Measurements from ENCODE around the gene GPATCH2.
"Not testable (repeated sequence)": the region's sequence is repeated elsewhere in the genome, so short reads cannot be mapped to it uniquely, and the experiment has no call there.

GPATCH2 gene

DNA sequence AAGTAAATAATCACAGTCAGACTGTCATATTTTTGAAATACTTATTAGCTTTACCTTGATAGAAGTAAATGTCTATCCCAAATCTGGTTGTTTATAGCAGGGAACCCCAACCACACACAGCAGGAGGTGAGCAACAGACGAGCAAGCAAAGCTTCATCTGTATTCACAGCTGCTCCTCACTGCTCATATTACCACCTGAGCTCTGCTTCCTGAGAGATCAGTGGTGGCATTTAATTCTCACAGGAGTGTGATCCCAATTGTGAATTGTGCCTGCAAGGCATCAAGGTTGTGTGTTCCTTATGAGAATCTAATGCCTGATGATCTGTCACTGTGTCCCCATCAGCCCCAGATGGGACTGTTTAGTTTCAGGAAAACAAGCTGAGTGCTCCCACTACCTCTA, 104.3 kb downstream of the GPATCH2 start:
- in situ Hi-C loops (cut with MboI; ENCODE audit: low sequenced_read_pairs), result no loop called here

DNA sequence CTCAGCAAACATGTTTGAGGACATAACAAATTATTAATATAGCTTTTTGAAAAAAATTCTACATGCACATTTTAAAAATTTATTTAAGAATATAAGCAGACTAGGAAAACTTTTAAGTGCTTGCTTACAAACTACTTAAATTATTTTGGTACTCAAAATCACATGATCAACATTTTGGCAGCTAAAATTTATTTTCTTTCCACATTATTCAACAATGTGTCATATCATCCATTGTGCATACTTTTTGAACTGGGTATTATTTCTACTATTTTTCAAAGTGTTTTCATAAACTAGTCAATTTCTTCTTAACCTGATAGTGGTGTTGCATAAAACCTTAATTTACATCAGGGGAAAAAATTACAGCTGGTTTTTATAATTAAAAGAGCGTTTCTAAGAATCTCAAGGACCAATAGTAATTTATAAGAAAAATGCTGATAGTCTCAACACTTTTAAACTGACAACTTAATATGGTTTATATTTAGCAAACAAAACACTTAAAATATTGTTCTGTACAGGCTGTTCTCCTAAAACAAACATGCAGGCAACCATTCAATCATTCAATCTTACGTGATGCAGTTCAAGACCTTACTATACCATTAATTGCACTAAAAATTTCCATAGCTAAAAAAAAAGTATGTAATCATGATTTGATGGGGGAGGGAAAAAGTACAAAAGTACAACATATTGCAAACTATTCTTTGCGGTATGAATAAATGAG, 105.0 kb downstream of the GPATCH2 start:
- in situ Hi-C loops (cut with MboI; ENCODE audit: low sequenced_read_pairs), result no loop called here

DNA sequence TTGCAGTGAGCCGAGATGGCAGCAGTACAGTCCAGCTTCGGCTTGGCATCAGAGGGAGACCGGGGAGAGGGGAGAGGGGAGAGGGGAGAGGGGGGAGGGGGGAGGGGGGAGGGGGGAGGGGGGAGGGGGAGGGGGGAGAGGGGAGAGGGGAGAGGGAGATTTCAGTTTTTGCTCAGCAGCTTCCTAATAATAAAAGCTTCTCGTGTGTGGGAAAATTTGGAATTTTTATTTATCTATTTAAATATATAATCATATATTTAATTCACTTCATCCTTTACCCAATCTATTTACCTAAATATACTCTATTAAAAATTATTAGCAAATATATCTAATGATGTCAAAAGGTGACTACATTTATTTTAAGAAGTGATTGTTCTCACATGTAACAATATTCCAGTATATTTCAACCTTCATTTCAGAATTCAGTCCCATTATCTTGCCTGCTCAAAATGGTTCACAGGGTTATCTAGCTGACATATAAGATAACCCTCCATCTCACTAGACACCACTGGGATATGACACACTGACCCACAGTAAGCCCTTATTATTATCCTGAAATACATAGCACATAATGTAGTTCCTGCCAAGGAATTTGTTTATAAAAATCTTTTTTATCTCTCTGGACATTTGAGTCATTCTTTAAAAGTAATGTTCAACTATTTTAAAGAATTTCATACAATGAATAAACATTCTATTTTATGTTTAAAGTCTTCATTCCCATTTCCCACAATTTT, 105.9 kb downstream of the GPATCH2 start:
- in situ Hi-C loops (cut with MboI; ENCODE audit: low sequenced_read_pairs), result no loop called here

DNA sequence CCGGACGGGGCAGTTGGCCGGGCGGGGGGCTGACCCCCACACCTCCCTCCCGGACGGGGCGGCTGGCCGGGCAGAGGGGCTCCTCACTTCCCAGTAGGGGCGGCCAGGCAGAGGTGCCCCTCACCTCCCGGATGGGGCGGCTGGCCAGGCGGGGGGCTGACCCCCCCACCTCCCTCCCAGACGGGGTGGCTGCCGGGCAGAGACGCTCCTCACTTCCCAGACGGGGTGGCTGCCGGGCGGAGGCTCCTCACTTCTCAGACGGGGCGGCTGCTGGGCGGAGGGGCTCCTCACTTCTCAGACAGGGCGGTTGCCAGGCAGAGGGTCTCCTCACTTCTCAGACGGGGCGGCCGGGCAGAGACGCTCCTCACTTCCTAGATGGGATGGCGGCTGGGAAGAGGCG, 107.0 kb downstream of the GPATCH2 start:
- in situ Hi-C loops (cut with MboI; ENCODE audit: low sequenced_read_pairs), result not testable (repeated sequence)

DNA sequence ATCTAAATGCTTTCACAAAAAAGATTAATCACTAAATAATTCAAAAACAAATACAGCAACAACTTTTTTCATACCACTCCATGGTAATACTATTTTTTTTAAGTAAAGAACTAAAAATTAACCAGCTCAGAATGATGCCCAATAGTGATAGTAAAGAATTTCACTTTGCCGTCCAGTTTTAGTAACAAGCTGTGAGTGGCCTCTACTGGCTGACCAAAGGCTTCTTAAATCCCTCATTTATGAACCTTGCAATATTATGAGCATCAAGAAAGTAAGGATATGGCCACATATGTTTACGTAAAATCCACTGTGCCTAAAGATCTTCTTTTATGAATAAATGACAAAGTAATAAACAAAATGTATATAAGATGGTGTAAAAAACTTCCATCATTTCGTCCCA, 108.6 kb downstream of the GPATCH2 start:
- in situ Hi-C loops (cut with MboI; ENCODE audit: low sequenced_read_pairs), result no loop called here

DNA sequence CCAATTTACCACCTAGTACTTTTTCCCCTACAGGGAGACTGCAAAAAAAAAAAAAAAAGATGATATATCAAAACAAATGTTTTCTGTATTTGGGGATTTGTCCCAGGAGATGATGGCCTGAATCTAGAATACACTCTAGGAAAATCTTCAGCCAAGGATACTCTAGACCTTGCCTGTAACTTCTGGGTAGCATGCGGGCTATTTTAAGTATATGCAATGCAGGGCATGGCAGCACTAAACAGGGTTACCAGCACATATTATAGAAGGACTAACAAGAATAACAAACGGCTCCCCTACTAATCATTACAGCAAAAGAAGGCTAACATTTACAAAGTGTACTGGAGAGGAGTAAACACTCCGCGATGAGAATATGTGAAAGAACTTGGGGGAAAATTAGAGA, 109.6 kb downstream of the GPATCH2 start:
- in situ Hi-C loops (cut with MboI; ENCODE audit: low sequenced_read_pairs), result no loop called here

DNA sequence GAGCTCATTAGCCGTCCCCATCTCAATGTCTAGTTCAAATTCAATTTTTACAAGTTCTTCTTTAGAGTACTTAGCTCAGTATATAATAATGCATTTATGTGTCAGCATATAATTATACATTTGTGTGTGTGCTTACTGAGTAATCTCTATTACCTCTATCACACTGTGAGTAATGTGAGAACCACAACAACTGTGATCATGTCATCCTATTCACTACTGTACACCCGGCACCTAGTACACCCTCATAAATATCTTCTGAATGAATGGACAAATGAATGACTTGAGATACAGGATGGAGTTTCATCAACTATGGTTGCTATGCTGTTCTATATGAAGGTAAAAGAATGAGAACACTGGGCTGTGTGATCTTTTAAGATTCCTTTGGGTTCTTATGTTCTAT, 124.0 kb downstream of the GPATCH2 start:
- in situ Hi-C loops (cut with MboI; ENCODE audit: low sequenced_read_pairs), result no loop called here

DNA sequence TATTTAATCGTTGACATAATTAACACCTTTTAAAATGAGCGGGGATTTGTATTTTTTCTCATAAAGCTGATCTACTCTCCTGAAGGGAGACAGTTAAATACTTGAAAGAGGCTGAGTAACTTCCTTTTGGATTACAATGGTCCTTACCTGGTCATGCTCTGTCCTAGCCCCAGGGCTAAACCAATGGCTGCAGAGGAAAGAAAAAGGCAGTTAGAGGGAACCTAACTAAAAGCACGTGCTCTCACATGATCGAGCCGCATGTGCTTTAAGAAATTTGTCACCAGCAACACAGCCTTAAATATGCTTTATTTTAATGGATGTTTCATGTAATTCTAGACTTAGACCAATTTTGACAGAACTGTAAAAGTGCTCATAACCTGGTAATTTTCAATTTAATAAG, 132.7 kb downstream of the GPATCH2 start:
- in situ Hi-C loops (cut with MboI; ENCODE audit: low sequenced_read_pairs), result no loop called here

DNA sequence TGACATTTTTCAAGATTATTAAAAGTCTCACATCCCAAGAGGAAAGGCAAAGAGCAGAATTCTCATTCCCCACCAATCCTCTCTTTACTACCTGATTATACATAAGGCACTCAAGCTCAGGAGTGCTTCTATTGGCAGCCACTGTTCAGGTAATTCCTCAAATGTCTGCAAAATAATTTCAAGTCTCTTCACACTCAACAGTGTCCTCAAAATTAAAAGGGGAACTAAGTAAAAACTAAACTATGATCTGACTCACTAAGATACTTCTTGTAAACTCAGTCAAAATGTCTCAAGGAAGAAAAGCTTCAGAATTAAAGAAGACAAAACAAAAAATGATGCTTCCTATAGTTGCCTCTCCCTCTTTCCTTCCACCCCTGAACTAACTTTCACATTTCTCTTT, 135.6 kb downstream of the GPATCH2 start:
- in situ Hi-C loops (cut with MboI; ENCODE audit: low sequenced_read_pairs), result no loop called here

DNA sequence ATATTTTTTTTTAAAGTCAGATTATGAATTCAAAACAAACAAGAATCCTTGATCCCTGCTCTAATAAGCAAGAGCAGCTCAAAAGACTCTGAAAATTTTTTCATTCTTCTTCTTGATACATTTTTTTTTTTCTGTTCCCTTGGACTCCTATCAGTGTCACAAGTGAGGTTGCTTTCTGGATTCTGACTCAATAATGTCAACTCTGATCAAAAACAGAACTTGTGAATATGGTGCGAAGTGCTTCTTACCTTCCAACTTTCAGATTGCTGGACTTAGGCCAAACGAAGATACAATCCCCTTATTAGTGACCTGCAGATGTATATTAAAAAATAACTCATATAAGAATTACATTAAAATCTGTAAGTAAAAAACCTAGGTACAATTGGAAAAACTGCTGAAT, 136.1 kb downstream of the GPATCH2 start:
- in situ Hi-C loops (cut with MboI; ENCODE audit: low sequenced_read_pairs), result no loop called here

DNA sequence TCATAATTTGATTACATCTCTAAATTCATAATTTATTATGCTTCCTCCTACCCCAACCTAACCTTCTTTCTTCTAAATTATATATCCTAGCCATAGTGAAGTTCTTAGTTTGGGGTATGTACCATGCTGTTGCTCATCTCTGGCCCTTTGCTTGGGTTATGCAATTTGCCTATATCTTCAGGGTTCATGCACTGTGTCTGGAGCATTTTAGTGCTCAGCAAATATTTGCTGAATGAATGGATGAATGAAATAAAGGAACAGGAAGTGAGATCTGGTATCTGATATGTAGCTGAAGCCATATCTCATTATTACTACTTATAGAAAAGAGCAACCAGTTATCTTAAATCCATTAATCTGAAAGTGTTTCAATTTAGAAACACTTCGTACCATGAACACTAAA, 137.6 kb downstream of the GPATCH2 start:
- in situ Hi-C loops (cut with MboI; ENCODE audit: low sequenced_read_pairs), result no loop called here

DNA sequence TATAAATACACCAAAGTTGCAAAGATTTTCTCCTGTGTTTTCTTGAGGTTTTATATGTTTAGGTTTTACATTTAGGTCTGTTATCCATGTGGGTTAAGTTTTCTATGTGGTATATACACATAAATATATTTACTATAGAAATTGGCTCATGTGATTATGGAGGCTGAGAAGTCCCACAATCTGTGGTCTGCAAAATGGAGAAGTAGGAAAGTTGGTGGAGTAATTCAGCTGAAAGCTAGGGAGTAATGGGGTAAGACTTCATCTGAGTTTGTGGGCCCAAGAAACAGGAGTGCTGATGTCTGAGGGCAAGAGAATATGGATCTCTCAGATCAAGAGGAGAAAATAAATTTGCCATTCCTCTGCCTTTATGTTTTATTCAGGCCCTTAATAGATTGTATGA, 146.0 kb downstream of the GPATCH2 start:
- in situ Hi-C loops (cut with MboI; ENCODE audit: low sequenced_read_pairs), result no loop called here

DNA sequence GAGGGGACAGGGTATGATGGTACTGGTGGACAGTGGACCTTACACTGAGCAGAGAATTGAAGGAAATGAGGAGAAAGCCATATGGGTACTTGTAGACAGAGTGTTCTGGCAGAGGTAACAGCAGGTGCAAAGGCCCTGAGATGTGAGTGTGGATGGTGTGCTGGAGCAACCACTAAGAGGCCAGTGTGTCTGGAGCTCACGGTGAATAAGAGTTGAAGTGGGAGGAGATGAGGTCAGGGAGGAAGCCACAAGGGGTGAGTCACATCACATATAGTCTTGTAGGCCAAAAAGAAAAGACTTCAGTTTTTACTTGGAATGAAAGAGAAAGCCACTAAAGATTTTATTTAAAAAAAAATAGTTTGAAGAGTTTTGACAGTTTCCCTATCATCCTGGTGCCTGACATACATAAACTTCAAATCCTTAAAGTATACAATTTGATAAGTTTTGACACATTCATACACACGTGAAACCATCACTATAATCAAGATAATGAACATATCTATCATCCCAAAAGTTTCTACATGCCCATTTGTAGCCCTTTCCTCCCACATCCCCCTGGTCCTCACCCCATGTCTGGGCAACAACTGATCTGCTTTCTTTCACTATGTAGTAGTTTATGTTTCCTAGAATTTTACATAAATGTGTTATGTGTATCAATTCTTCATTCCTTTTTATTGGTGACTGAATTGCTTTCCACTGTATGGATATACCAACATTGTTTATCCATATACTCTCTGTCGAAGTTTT, 148.4 kb downstream of the GPATCH2 start:
- in situ Hi-C loops (cut with MboI; ENCODE audit: low sequenced_read_pairs), result no loop called here

DNA sequence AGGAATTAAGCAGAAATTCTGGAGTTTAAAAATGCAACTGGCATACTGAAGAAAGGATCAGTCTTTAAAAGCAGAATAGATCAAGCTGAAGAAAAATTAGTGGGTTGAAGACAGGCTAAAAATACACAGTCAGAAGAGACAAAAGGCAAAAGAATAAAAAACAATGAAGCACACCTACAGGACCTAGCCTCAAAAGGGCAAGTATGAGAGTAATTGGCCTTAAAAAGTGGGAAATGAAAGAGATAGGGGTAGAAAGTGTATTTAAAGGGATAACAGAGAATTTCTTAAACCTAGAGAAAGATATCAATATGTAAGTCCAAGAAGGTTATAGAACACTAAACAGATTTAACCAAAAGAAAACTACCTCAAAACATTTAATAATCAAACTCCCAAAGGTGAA, 152.4 kb downstream of the GPATCH2 start:
- in situ Hi-C loops (cut with MboI; ENCODE audit: low sequenced_read_pairs), result no loop called here

DNA sequence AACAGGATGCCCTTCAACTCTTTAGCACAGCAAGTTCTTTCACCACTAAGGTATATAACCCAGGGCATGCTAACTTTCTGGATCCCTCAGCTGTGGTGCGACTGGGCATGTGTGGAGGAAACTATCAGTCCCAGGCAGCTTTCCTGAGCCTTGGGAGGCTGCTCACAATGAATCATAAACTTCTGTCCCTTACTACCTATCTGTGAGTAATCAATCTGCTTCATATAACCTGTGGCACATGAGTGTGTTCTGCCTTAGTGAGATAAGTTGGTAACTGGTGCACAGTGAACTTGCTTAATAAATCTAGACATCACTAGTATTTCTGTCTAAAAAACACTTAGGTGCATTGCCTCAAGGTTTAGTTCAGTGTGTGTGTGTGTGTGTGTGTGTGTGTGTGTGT, 158.0 kb downstream of the GPATCH2 start:
- in situ Hi-C loops (cut with MboI; ENCODE audit: low sequenced_read_pairs), result no loop called here

DNA sequence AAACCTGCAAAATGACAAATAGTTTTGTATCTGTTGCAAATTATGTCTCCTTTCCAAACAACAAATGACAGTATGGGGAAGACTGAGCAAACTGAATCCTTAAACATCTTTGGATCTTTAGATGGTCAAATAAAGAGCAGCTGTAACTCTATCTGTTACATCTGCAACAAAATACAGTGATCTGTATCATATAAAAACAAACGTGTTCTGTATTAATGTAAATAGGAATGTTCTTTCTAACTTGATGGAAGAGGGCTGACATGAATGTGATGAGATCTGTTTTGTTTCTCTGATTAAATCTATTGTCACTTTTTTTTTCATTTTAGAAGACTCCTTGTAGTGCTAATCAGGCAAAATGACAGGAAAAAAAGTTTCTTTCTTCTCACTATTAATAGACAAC, 159.5 kb downstream of the GPATCH2 start:
- in situ Hi-C loops (cut with MboI; ENCODE audit: low sequenced_read_pairs), result no loop called here

DNA sequence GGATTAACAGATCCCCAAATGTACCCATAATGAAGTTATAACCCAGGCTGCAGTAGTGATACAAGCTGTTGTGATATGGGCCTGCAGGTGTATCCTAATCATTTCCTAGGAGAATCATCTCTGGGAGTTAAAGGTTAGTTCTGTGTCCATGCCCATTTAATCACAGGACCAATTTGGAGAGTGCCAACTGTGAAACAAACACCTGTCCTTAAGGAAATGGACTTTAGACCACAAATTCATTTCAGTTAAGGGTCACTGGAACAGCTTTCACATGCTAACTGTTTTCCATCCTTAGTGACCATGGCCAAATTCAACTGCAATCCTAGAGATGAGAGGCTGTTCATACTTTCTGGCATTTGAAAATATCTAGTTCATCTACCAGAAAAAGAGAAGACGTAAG, 160.9 kb downstream of the GPATCH2 start:
- in situ Hi-C loops (cut with MboI; ENCODE audit: low sequenced_read_pairs), result no loop called here

DNA sequence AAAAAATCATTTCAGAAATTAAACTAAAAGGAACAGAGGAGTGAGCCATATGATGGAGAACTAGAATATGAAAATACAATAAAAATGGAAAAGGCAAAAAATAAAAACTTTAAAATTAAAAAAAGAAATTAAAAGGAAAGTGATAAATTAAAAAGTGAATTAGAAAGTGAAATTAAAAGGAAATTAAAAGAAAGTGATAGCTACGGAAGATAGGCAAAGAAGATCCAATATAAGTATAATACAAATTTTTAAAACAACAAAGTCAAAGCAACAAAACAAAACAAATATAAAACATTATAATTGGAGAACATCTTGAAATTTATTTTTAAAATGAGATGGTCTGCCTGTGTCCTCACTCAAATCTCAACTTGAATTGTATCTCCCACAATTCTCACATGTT, 165.8 kb downstream of the GPATCH2 start:
- in situ Hi-C loops (cut with MboI; ENCODE audit: low sequenced_read_pairs), result no loop called here

DNA sequence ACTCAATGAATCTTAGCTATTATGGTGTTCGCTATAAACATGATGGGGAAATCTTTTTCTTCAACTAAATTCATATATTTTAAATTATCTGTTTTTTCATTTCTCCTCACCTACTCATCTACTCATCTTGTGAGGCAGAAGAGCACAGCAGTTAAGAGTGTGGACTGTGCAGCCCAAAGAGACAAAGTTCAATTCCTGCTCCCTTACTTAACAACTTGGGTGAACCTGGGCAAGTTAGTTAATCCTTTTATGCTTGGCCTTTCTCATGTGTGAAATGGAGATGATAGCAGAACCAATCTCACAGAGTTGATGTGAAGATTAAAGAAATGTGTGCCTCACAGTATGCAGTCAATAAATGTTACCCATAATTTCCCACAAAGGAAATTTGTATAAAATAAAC, 168.2 kb downstream of the GPATCH2 start:
- in situ Hi-C loops (cut with MboI; ENCODE audit: low sequenced_read_pairs), result no loop called here

DNA sequence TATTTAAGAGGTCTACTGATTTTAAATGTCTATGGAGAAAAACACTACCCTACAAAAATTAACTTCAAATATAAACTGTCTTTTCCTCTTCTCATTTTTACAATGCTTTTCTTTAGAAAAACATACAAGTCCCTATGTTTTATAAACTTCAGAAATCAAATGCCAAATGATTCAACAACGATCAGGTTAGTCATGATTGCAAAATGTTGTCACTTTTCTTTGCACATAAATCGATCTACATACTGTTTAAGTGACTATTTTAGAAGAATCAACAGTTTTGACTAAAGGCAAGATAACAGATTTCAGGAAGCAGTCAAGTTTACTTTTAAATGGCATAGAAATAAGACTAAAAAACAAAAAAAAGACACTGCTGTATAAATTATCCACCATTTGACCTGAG, 168.7 kb downstream of the GPATCH2 start:
- in situ Hi-C loops (cut with MboI; ENCODE audit: low sequenced_read_pairs), result no loop called here

DNA sequence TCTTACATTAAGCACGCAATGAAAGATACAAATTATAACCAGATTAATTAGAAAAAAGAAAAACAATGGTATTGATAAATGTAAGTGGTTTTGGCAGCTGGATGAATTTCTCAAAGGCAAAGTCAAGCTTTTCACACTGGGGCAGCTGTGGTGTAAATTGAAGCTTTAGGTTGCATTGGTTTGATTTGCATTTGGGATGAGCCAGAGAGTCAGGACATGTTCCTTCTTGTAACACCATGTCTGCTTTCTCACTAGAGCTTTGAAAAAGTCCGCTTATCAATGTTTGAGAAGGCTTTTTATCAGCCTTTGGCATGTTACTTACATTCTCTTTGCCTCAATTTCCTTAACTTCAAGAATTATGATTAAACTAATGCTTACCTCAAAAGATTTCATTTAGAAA, 173.9 kb downstream of the GPATCH2 start:
- in situ Hi-C loops (cut with MboI; ENCODE audit: low sequenced_read_pairs), result no loop called here

DNA sequence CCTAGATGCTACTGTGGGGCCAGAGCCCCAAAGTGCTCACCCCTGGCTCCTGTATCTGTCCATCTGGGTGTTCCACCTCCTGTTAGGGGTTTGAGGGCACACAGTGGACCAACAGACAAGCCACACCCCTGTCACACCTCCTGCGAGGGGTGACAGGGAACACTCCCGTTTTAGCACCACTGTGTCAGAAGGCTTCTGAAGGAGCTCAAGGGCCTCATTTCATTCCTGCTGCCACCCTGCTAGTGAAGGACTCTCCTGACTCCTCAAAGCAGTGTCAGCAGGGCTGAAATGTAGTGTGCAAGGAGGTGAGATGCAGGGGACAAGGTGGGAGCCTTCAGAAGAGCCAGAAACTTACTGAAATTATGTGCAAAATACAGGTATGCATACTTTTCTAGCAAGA, 174.6 kb downstream of the GPATCH2 start:
- in situ Hi-C loops (cut with MboI; ENCODE audit: low sequenced_read_pairs), result no loop called here

Data from HL-60/S4 (cell line).